Measurements from ENCODE around the gene AP2B1. TPM values are rescaled to one million over a fixed set of nuclear protein-coding genes. Genes with fewer than 3 reads are reported as not detected.

The AP2B1 gene
- total and polyA plus RNA-seq, 11 donors: 25.0 to 166 (median 122) TPM

DNA sequence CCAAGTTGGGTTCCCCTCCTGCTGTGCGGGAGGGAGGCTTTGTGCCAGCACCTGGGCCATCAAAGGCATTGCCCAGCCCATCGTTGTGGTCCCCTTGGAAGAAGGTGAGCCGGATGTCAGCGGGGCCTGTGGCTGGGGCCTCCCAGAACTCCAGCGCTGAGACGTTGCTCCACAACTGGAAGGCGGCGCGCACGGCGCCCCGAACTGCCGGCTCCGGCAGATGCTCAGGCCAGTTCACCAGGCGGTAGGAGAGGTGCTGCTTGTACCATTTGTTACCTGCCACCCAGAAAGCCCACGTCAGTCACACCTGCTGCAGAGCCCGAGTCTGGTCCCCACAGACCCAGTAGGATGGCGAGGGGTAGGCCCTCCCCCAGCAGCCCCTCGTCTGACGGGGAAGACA lies 186.0 kb downstream of the AP2B1 start:
- intact Hi-C loops (cut with DNase I): no loop called here
- H3K27ac ChIP-seq: peak overlapping the region in 1 of 12 donors; percentile 86
- ATAC-seq (peak in 1 of 4 donors; percentile 10), DNase-seq (no peak)
- WGBS, 4 donors: 81 to 91% (median 87%) methylated on average over 1 to 20 of the region's 20 CpGs
- H3K4me3 ChIP-seq: no peak overlapping the region
- H3K27me3 ChIP-seq: no peaks in the 10 kb centered on the region
- H3K9me3 ChIP-seq: no peaks in the 10 kb centered on the region
- peaks cover 0 to 30% (median 17%) of the 10 kb centered on the region in 12 donors for H3K4me1 ChIP-seq
- TF ChIP-seq, protein P1, sequence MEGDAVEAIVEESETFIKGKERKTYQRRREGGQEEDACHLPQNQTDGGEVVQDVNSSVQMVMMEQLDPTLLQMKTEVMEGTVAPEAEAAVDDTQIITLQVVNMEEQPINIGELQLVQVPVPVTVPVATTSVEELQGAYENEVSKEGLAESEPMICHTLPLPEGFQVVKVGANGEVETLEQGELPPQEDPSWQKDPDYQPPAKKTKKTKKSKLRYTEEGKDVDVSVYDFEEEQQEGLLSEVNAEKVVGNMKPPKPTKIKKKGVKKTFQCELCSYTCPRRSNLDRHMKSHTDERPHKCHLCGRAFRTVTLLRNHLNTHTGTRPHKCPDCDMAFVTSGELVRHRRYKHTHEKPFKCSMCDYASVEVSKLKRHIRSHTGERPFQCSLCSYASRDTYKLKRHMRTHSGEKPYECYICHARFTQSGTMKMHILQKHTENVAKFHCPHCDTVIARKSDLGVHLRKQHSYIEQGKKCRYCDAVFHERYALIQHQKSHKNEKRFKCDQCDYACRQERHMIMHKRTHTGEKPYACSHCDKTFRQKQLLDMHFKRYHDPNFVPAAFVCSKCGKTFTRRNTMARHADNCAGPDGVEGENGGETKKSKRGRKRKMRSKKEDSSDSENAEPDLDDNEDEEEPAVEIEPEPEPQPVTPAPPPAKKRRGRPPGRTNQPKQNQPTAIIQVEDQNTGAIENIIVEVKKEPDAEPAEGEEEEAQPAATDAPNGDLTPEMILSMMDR (IDR thresholded peaks at IDR 0.05): no peak
- TF ChIP-seq POLR2A (IDR thresholded peaks at IDR 0.05): no peak
- H3K36me3 ChIP-seq: no peaks in the 10 kb centered on the region

DNA sequence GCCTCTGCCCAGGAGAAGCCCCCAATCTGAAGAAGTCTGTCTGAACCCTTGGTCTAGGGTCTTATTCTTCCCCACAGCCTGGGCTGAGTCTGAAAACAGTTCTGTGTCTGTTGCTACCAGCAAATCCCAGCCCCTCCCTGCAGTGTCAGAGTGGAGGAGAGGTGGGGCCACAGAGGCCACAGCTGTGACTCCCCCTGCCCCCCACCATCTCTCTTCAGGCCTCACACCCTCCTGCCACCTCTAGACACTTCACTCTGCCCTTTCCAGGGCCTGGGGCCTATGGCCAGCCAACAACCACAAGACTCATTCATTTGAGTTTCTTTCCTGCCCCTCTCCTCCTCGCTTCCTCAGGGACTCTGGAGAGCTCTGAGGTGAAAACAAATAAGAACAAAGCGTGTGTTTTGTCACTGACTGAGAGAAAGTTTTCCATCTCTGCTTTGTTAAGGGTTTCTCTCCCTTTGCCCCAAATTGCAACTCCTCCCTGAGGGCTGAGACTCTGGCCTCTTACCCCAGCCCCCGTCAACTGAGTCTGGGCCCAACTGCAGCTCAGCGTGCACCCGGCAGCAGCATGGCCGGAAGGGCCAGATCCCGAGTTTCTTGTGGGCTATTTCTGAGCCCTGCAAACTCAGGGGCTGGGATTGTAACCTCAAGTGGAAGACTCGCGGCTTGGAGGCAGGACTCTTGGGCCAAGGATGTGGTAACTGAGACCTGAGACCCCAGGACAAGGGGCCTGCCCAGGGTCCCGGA lies 186.7 kb downstream of the AP2B1 start:
- intact Hi-C loops (cut with DNase I): no loop called here
- no peaks in the 10 kb centered on the region for H3K9me3 ChIP-seq
- peaks cover 0 to 30% (median 17%) of the 10 kb centered on the region in 12 donors for H3K4me1 ChIP-seq
- DNase-seq (no peak), ATAC-seq (peak in 2 of 4 donors; percentile 12 to 47)
- H3K27ac ChIP-seq: peak overlapping the region in 4 of 12 donors; percentile 13 to 86 (median 44)
- no peak overlapping the region for H3K4me3 ChIP-seq
- H3K27me3 ChIP-seq: no peaks in the 10 kb centered on the region
- WGBS, 4 donors: 63 to 70% (median 67%) methylated on average over 10 of the region's 10 CpGs
- TF ChIP-seq, protein P1 (IDR thresholded peaks at IDR 0.05): no peak
- TF ChIP-seq POLR2A (IDR thresholded peaks at IDR 0.05): no peak
- H3K36me3 ChIP-seq: no peaks in the 10 kb centered on the region

DNA sequence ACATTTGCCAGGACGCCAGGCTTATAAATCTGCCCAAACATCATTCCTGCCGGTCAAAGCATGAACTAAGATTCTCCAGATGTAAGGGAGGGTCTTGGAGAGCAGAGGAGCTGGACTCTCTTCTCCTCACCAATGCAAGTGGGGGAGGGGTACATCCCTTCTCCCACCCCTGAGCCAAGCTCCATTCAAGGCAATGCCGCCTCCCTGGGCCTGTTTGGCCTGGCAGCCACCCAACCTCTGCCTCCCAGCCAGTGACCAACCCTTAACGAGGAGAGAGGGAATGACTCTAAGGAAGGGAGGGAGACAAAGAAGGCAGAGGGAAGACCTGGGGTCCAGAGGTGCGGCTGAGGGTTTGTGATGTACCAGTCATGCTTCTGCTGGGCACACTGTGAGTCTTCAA lies 187.4 kb downstream of the AP2B1 start:
- intact Hi-C loops (cut with DNase I): no loop called here
- no peak for TF ChIP-seq POLR2A (IDR thresholded peaks at IDR 0.05)
- TF ChIP-seq, protein P1 (IDR thresholded peaks at IDR 0.05): no peak
- WGBS, 4 donors: 46 to 60% (median 57%) methylated on average over 4 to 5 of the region's 5 CpGs
- peak in 4 of 5 donors; percentile 43 to 49 (median 48) for DNase-seq
- Histone ChIP-seq H3K9me3 (no peaks in the 10 kb centered on the region), H3K27ac (peak overlapping the region in 3 of 12 donors; percentile 42 to 86 (median 46)), H3K36me3 (no peaks in the 10 kb centered on the region), H3K4me3 (no peak overlapping the region), H3K27me3 (no peaks in the 10 kb centered on the region), H3K4me1 (peaks cover 0 to 30% (median 17%) of the 10 kb centered on the region in 12 donors)
- ATAC-seq: peak in 3 of 4 donors; percentile 63 to 76 (median 73)

DNA sequence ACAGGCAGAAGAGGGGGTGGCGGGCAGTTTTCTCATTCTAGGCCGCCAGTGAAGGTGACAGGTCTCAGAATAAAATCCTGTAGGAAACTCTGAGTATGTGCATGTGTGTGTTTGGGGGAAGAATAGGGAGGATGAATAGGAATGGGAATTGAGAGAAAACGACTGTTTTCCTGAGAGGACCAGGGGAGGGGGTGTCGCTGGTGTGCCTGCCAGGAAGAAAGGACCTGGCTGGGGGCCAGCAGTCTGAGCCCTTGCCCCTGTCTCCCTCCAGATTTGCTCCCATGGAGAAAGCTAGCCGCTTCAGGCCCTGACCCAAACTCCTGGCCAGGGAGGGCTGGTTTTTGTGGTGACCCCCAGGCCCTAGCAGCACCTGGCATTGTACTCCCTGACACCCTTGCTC lies 187.9 kb downstream of the AP2B1 start:
- ATAC-seq (no peak), DNase-seq (no peak)
- TF ChIP-seq, protein P1 (IDR thresholded peaks at IDR 0.05): no peak
- H3K4me3 ChIP-seq: no peak overlapping the region
- peaks cover 0 to 30% (median 17%) of the 10 kb centered on the region in 12 donors for H3K4me1 ChIP-seq
- no peaks in the 10 kb centered on the region for H3K9me3 ChIP-seq
- H3K27me3 ChIP-seq: no peaks in the 10 kb centered on the region
- intact Hi-C loops (cut with DNase I): no loop called here
- WGBS, 4 donors: 69 to 77% (median 76%) methylated on average over 5 of the region's 5 CpGs
- peak overlapping the region in 1 of 12 donors; percentile 86 for H3K27ac ChIP-seq
- no peaks in the 10 kb centered on the region for H3K36me3 ChIP-seq

All from heart left ventricle (tissue), 16 donors.